ENCODE measurements around the gene LRBA. TPM values are rescaled to one million over a fixed set of nuclear protein-coding genes. Genes with fewer than 3 reads are reported as not detected.

LRBA gene
- polyA plus RNA-seq, 1 donor = 52.8 TPM

DNA sequence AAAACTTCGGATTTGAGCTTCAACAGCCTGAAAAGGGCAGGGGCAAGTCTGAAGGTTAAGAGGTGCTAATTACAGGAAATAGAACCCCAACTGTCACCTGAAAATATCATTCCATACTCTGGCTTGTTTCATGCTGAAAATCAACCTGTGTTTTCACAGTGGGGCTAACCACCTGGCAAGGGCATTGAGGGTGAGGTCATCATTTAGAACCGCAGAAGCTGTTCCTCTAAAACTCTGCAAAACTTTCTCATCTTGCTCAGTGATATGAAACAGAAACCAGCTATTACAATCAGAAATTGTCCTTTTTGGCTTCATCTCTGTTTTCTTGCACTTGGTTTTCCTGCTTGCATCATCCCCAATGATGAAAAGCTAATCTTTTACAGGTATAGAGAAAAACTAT lies 689.2 kb downstream of the LRBA start:
- Histone ChIP-seq H3K36me3 (ENCODE audit: control insufficient read depth, insufficient read depth, low read length) (peaks cover 8% of the 10 kb centered on the region), H3K27ac (ENCODE audit: low read length) (no peak overlapping the region), H3K9me3 (ENCODE audit: control insufficient read depth, low read depth, low read length) (no peaks in the 10 kb centered on the region), H3K4me3 (ENCODE audit: low read length) (no peak overlapping the region), H3K4me1 (ENCODE audit: control insufficient read depth, insufficient read depth, low read length) (no peaks in the 10 kb centered on the region), H3K27me3 (ENCODE audit: control insufficient read depth, insufficient read depth, low read length) (no peaks in the 10 kb centered on the region)
- DNase-seq = no peak
- no CpG with 5 or more reads among the region's 2 CpGs for WGBS (ENCODE audit: insufficient coverage, low lambda C conversion rate)

DNA sequence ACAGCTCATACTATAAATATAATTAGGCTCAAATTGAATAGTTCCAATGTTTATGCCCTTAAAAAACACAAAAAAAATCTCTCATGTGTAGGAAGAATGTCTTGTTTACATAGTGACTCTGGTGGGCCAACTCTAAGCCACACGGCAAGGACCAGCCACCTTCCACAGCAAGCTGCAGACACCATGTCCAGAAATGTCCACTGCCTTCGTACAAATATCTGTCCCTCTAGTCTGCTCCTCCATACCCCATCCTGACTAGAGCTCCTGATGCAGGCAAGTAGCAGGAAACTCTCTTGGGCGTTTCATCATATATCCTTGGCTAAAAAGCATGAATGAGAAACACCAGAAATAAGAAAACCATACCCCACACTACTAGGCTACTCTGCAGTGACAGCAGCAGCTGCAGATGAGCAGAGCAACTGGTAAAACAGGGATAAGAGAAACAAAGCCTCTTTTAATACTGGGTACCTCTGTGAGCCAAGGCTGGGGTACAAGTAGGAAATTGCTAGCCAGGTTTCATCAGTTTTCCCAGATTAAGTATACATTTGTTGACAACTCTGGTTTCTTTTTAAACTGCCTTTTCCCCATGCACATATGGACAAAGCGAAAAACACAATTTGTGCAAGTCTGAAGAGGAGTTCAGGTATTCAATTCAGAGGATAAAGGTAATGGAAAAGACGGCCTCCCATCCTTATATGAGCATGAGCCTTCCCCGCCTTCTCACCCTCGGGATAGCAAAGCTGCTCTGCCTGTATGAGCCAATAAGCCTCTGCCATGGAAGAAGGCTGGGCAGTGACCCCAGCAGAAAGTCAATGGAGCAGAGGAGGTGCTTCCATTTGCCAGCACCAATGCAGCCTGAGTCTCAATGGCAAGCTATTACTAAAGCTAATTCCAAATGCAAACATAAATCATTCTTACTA lies 691.4 kb downstream of the LRBA start:
- Histone ChIP-seq H3K36me3 (ENCODE audit: control insufficient read depth, insufficient read depth, low read length) (peaks cover 9% of the 10 kb centered on the region), H3K27ac (ENCODE audit: low read length) (no peak overlapping the region), H3K4me3 (ENCODE audit: low read length) (no peak overlapping the region), H3K4me1 (ENCODE audit: control insufficient read depth, insufficient read depth, low read length) (no peaks in the 10 kb centered on the region), H3K27me3 (ENCODE audit: control insufficient read depth, insufficient read depth, low read length) (no peaks in the 10 kb centered on the region), H3K9me3 (ENCODE audit: control insufficient read depth, low read depth, low read length) (no peaks in the 10 kb centered on the region)
- WGBS (ENCODE audit: insufficient coverage, low lambda C conversion rate) = no CpG with 5 or more reads among the region's 7 CpGs
- DNase-seq = no peak

DNA sequence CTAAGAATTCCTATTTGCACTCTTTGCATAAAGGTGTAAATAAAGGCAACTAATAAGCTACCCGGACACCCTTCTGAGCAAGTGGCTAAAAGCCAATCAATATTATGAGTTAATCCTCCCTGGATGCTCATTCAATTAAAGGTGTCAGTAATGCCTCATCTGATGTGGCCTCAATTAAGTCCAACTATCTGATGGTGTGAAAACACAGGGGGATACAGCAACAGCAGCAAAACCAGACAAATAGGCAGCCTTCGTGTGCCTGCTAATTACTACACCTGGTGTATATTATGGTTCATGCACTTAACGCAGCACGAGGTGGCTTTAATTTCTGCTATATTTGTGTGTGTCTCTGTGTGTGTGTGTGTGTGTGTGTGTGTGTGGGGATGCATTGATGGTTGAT lies 692.4 kb downstream of the LRBA start:
- no peaks in the 10 kb centered on the region for H3K4me1 ChIP-seq (ENCODE audit: control insufficient read depth, insufficient read depth, low read length)
- H3K27ac ChIP-seq (ENCODE audit: low read length) = no peak overlapping the region
- no peaks in the 10 kb centered on the region for H3K9me3 ChIP-seq (ENCODE audit: control insufficient read depth, low read depth, low read length)
- no peak overlapping the region for H3K4me3 ChIP-seq (ENCODE audit: low read length)
- H3K27me3 ChIP-seq (ENCODE audit: control insufficient read depth, insufficient read depth, low read length) = no peaks in the 10 kb centered on the region
- peaks cover 11% of the 10 kb centered on the region for H3K36me3 ChIP-seq (ENCODE audit: control insufficient read depth, insufficient read depth, low read length)
- WGBS (ENCODE audit: insufficient coverage, low lambda C conversion rate) = no CpG with 5 or more reads among the region's 4 CpGs
- no peak for DNase-seq

DNA sequence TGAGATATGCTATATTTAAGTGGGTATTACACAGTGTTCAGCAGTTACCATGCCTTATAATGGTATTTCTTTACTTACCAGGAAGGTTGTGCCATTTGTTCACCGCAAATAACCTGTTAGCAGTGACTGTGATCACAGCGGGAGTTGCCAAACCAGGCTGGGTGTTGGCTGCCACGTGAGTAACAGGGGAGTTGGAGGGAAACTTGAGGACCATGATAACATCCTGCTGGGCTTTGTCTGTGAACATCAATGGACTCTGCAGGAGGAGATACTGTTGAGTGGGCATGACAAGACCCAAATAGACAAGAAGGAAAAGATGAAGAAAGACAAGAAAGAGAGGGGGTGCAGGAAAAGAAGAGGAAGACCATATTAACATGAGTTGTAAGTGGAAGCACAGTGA lies 694.0 kb downstream of the LRBA start:
- Histone ChIP-seq H3K27me3 (ENCODE audit: control insufficient read depth, insufficient read depth, low read length) (no peaks in the 10 kb centered on the region), H3K27ac (ENCODE audit: low read length) (no peak overlapping the region), H3K4me3 (ENCODE audit: low read length) (no peak overlapping the region), H3K9me3 (ENCODE audit: control insufficient read depth, low read depth, low read length) (no peaks in the 10 kb centered on the region), H3K36me3 (ENCODE audit: control insufficient read depth, insufficient read depth, low read length) (peaks cover 11% of the 10 kb centered on the region), H3K4me1 (ENCODE audit: control insufficient read depth, insufficient read depth, low read length) (no peaks in the 10 kb centered on the region)
- no peak for DNase-seq
- 80% methylated on average over 2 of the region's 3 CpGs for WGBS (ENCODE audit: insufficient coverage, low lambda C conversion rate)

DNA sequence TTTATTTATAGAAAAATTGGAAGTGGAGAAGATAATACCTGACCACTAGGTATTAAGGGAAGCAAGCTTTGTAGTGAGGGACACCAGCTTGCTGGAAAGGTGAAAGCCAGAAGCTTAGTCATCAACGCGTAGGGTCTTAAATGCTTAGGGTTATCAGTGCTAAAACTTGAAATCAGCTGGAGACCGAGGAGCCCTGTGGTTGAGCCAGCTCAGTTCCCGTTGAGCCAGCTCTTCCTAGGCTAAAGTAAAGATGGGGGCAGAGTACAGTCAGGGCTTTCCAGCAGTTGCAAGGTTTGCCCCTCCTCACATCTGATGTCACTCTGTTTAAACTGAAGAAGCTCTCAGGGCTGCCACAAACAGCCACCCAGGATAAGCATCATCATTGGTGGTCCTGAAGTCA lies 696.1 kb downstream of the LRBA start:
- Histone ChIP-seq H3K36me3 (ENCODE audit: control insufficient read depth, insufficient read depth, low read length) (peaks cover 10% of the 10 kb centered on the region), H3K4me1 (ENCODE audit: control insufficient read depth, insufficient read depth, low read length) (no peaks in the 10 kb centered on the region), H3K27ac (ENCODE audit: low read length) (no peak overlapping the region), H3K27me3 (ENCODE audit: control insufficient read depth, insufficient read depth, low read length) (no peaks in the 10 kb centered on the region), H3K9me3 (ENCODE audit: control insufficient read depth, low read depth, low read length) (no peaks in the 10 kb centered on the region), H3K4me3 (ENCODE audit: low read length) (no peak overlapping the region)
- no CpG with 5 or more reads among the region's 4 CpGs for WGBS (ENCODE audit: insufficient coverage, low lambda C conversion rate)
- no peak for DNase-seq

DNA sequence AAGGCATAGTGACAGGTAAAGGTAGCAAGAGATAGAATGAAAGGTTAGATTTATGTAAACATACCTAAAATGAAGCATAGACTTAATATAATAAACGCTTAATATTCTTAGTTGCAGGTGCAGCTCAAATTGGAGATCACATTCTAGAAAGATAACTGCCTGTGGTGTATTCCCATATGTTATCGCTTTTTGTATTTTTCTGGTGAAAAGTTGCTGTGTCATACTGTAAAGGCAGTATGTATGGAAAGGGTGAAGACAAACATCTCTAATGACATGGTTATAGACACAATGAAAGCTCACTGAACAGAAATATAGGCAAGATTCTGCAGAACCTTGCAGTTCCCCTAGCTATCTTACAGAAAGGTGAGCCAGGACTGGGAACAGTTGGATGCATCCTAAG lies 696.6 kb downstream of the LRBA start:
- no peaks in the 10 kb centered on the region for H3K9me3 ChIP-seq (ENCODE audit: control insufficient read depth, low read depth, low read length)
- H3K4me1 ChIP-seq (ENCODE audit: control insufficient read depth, insufficient read depth, low read length) = no peaks in the 10 kb centered on the region
- no peaks in the 10 kb centered on the region for H3K27me3 ChIP-seq (ENCODE audit: control insufficient read depth, insufficient read depth, low read length)
- DNase-seq = no peak
- no peak overlapping the region for H3K27ac ChIP-seq (ENCODE audit: low read length)
- 65% methylated on average over 2 of the region's 2 CpGs for WGBS (ENCODE audit: insufficient coverage, low lambda C conversion rate)
- H3K4me3 ChIP-seq (ENCODE audit: low read length) = no peak overlapping the region
- peaks cover 10% of the 10 kb centered on the region for H3K36me3 ChIP-seq (ENCODE audit: control insufficient read depth, insufficient read depth, low read length)

DNA sequence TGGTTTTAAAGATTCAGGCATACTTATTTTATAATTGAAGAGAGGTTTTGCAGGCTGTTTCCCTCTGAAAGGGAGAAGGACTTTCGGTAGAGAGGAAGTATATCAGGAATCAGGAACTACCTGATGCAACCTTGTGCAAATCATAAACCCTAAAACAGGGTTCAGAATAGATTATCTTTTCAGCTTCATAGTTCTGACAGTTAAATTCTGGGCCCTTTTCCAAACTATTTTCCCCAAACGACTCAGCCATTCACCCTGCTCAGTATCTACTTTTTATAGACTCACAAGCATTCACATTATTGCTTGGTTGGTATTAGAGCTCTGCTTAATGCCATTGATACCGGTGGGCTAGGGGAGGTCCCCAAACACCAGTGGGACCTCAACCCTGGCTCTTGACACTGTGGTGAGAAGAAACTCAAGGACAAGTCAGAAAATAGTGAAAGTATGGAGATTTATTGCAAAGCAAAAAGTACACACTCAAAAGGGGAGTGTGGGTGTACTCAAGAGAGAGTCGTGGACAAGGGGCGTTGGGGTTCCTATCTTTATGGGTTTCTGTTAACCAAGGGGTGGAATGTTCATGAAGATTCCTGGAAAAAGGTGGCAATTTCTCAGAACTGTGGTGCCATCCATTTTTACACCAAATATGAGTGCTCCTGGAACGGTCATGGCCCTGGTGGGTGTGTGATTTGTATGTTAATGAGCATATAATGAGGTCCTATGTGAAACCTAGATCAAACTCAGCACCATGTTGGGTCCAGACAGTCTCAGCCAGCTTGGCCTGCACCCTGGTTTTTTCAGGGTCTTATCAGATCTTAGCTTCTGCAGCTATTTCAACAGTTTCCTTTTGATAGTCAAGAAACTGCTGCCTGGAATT lies 698.5 kb downstream of the LRBA start:
- Histone ChIP-seq H3K27me3 (ENCODE audit: control insufficient read depth, insufficient read depth, low read length) (no peaks in the 10 kb centered on the region), H3K36me3 (ENCODE audit: control insufficient read depth, insufficient read depth, low read length) (peaks cover 10% of the 10 kb centered on the region), H3K9me3 (ENCODE audit: control insufficient read depth, low read depth, low read length) (no peaks in the 10 kb centered on the region), H3K27ac (ENCODE audit: low read length) (no peak overlapping the region), H3K4me3 (ENCODE audit: low read length) (no peak overlapping the region), H3K4me1 (ENCODE audit: control insufficient read depth, insufficient read depth, low read length) (no peaks in the 10 kb centered on the region)
- DNase-seq = no peak
- WGBS (ENCODE audit: insufficient coverage, low lambda C conversion rate) = 60% methylated on average over 1 of the region's 6 CpGs

DNA sequence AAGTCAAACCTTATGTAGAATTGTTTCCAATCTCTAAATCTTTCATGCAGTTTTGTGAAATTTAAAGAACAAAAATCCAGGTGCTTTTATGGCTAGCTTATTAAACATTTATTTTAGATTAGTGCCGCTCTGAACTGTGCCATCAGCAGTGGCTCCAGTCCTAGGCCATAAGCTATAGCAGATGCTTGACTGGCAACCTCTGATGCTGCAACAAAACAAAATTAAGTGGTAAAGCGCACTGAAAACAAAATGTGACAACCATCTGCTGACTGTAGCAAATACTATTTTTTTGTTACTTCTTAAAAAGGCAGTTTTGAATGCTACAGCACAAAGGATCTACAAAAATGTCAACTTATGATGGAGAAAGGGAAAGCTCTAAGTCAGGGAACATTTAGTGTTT lies 699.4 kb downstream of the LRBA start:
- no peak for DNase-seq
- WGBS (ENCODE audit: insufficient coverage, low lambda C conversion rate) = no CpG with 5 or more reads among the region's 2 CpGs
- Histone ChIP-seq H3K27me3 (ENCODE audit: control insufficient read depth, insufficient read depth, low read length) (no peaks in the 10 kb centered on the region), H3K36me3 (ENCODE audit: control insufficient read depth, insufficient read depth, low read length) (peaks cover 7% of the 10 kb centered on the region), H3K4me3 (ENCODE audit: low read length) (no peak overlapping the region), H3K27ac (ENCODE audit: low read length) (no peak overlapping the region), H3K9me3 (ENCODE audit: control insufficient read depth, low read depth, low read length) (no peaks in the 10 kb centered on the region), H3K4me1 (ENCODE audit: control insufficient read depth, insufficient read depth, low read length) (no peaks in the 10 kb centered on the region)

DNA sequence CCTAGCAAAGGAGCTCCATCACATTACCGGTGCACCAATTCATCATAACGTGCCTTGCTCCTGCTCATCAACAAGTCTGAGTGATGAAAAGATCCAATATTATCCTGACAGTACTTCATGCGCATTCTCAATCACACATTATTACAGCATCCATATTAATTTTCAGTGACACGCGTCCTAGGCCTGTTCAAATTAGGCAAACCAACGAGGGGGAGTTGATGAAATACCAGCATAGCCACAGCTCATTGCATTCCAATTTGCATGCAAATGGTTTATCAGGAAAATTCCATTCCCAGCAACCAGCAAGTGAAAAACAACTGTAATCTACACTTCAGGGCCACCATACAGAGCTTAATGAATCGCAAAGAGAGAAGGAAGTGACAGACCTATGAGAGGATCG lies 699.9 kb downstream of the LRBA start:
- Histone ChIP-seq H3K27ac (ENCODE audit: low read length) (no peak overlapping the region), H3K27me3 (ENCODE audit: control insufficient read depth, insufficient read depth, low read length) (no peaks in the 10 kb centered on the region), H3K36me3 (ENCODE audit: control insufficient read depth, insufficient read depth, low read length) (peaks cover 7% of the 10 kb centered on the region), H3K4me1 (ENCODE audit: control insufficient read depth, insufficient read depth, low read length) (no peaks in the 10 kb centered on the region), H3K4me3 (ENCODE audit: low read length) (no peak overlapping the region), H3K9me3 (ENCODE audit: control insufficient read depth, low read depth, low read length) (no peaks in the 10 kb centered on the region)
- WGBS (ENCODE audit: insufficient coverage, low lambda C conversion rate) = no CpG with 5 or more reads among the region's 8 CpGs
- DNase-seq = no peak

DNA sequence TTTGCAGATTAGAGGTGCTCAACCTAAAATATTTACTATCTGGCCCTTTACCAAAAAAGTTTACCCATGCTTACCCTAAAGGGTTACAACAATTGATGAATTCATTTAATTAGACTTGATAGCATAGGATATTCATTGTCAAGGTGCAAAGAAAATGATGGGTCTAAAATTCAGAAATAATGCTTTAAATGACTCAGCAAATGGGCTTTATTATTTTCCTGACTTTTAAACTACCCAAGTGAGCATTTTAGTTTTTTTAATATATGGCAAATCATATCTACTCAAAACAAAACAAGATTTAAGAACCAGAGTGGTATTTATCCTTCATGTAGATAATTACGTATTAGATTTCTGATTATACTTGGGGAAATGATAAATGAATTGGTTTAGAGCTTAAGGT lies 701.1 kb downstream of the LRBA start:
- DNase-seq = no peak
- H3K27ac ChIP-seq (ENCODE audit: low read length) = no peak overlapping the region
- peaks cover 11% of the 10 kb centered on the region for H3K36me3 ChIP-seq (ENCODE audit: control insufficient read depth, insufficient read depth, low read length)
- no peak overlapping the region for H3K4me3 ChIP-seq (ENCODE audit: low read length)
- H3K4me1 ChIP-seq (ENCODE audit: control insufficient read depth, insufficient read depth, low read length) = no peaks in the 10 kb centered on the region
- H3K9me3 ChIP-seq (ENCODE audit: control insufficient read depth, low read depth, low read length) = no peaks in the 10 kb centered on the region
- WGBS (ENCODE audit: insufficient coverage, low lambda C conversion rate) = no CpG with 5 or more reads among the region's 1 CpG
- no peaks in the 10 kb centered on the region for H3K27me3 ChIP-seq (ENCODE audit: control insufficient read depth, insufficient read depth, low read length)

All from large intestine (tissue), 3 donors.